ENCODE data around the gene MCIDAS.
A peak's percentile ranks its signal among the peaks of the same experiment; 100 is the strongest.

Gene MCIDAS

GRCh38 chr5:55234121-55234700, 7.1 kb upstream of the MCIDAS start:
- no peak for TF ChIP-seq CTCF (IDR thresholded peaks at IDR 0.05; ENCODE audit: low read length, missing control alignments)
- peak overlapping the region; percentile 55 for H3K4me3 ChIP-seq (replicated peaks; ENCODE audit: low read depth, low read length)
- DNase-seq (ENCODE audit: low read depth) = no peak

GRCh38 chr5:55232985-55233928, 6.1 kb upstream of the MCIDAS start, which contains the start of gene CCNO:
Gene CCNO (minus strand): TSS chr5:55233608. CDS start chr5:55233523, 85 bp downstream.
- H3K4me3 ChIP-seq (replicated peaks; ENCODE audit: low read depth, low read length) = peak within 1 kb of the TSS; percentile 55
- TF ChIP-seq CTCF (IDR thresholded peaks at IDR 0.05; ENCODE audit: low read length, missing control alignments) = no peak
- DNase-seq (ENCODE audit: low read depth) = peak; percentile 72

GRCh38 chr5:55232271-55232984, 5.3 kb upstream of the MCIDAS start:
- peak overlapping the region; percentile 55 for H3K4me3 ChIP-seq (replicated peaks; ENCODE audit: low read depth, low read length)
- DNase-seq (ENCODE audit: low read depth) = no peak
- no peak for TF ChIP-seq CTCF (IDR thresholded peaks at IDR 0.05; ENCODE audit: low read length, missing control alignments)

- no peak overlapping the region for H3K4me3 ChIP-seq (replicated peaks; ENCODE audit: low read depth, low read length)
- DNase-seq (ENCODE audit: low read depth) = no peak
- TF ChIP-seq CTCF (IDR thresholded peaks at IDR 0.05; ENCODE audit: low read length, missing control alignments) = no peak
Measured at GRCh38 chr5:55231919-55232270, 4.8 kb upstream of the MCIDAS start.

- no peak for DNase-seq (ENCODE audit: low read depth)
Measured at GRCh38 chr5:55231029-55231918, 4.2 kb upstream of the MCIDAS start.

More at GRCh38 chr5:55231029-55231918, 4.2 kb upstream of the MCIDAS start:
- TF ChIP-seq CTCF (IDR thresholded peaks at IDR 0.05; ENCODE audit: low read length, missing control alignments) = no peak
- H3K4me3 ChIP-seq (replicated peaks; ENCODE audit: low read depth, low read length) = no peak overlapping the region
